MM.1S (cell line): ENCODE measurements around the gene RALA.
"Not testable (repeated sequence)": the region's sequence is repeated elsewhere in the genome, so short reads cannot be mapped to it uniquely, and the experiment has no call there.

Experiments
- DNase-seq: peaks from one replicate; pipeline ENCODE4 v3.0.0-alpha.2; 2015
- H2AFZ ChIP-seq: fragments of 300-600 bp; sonication (generic); 2 replicates; pipeline ENCODE4 v1.6.0; 2016; ENCODE audit warnings: antibody characterized with exemption, low read length
- H3F3A ChIP-seq: fragments of 300-600 bp; sonication (generic); 2 replicates; pipeline ENCODE4 v1.6.1; 2016; ENCODE audit warnings: mild to moderate bottlenecking, antibody characterized with exemption, low read length, moderate library complexity, mixed read lengths; ENCODE audit not compliant: insufficient read depth
- H3K27ac ChIP-seq: fragments of 300-600 bp; sonication (generic); 2 replicates; pipeline ENCODE4 v1.5.1; 2016; ENCODE audit warnings: mild to moderate bottlenecking, low read length
- H3K27me3 ChIP-seq: fragments of 300-600 bp; sonication (generic); replicated peaks from 2 replicates; pipeline ENCODE4 v1.6.0; 2016; ENCODE audit warnings: low read length; ENCODE audit not compliant: insufficient read depth
- H3K36me3 ChIP-seq: fragments of 300-600 bp; sonication (generic); replicated peaks from 2 replicates; pipeline ENCODE4 v1.6.1; 2016; ENCODE audit warnings: mild to moderate bottlenecking, low read length, mixed read lengths; ENCODE audit not compliant: insufficient read depth
- H3K4me1 ChIP-seq: fragments of 300-600 bp; sonication (generic); 2 replicates; pipeline ENCODE4 v1.6.1; 2016; ENCODE audit warnings: low read length, mixed read lengths
- H3K4me2 ChIP-seq: fragments of 300-600 bp; sonication (generic); 2 replicates; pipeline ENCODE4 v1.6.0; 2016; ENCODE audit warnings: low read depth, low read length
- H3K4me3 ChIP-seq: fragments of 300-600 bp; sonication (generic); 2 replicates; pipeline ENCODE4 v1.5.1; 2016; ENCODE audit warnings: low read length, mixed read lengths
- H3K79me2 ChIP-seq: fragments of 300-600 bp; sonication (generic); 2 replicates; pipeline ENCODE4 v1.6.1; 2016; ENCODE audit warnings: mixed run types, low read length, mixed read lengths
- H3K9ac ChIP-seq: fragments of 300-600 bp; sonication (generic); 2 replicates; pipeline ENCODE4 v1.6.1; 2016; ENCODE audit warnings: low read length, mixed read lengths
- H3K9me2 ChIP-seq: fragments of 300-600 bp; sonication (generic); replicated peaks from 2 replicates; pipeline ENCODE4 v1.6.1; 2016; ENCODE audit warnings: mild to moderate bottlenecking, low read length, mixed read lengths; ENCODE audit not compliant: insufficient read depth
- H3K9me3 ChIP-seq: fragments of 300-600 bp; sonication (generic); replicated peaks from 2 replicates; pipeline ENCODE4 v1.6.1; 2016; ENCODE audit warnings: mild to moderate bottlenecking, low read length, mixed read lengths; ENCODE audit not compliant: insufficient read depth
- H4K20me1 ChIP-seq: fragments of 300-600 bp; sonication (generic); 2 replicates; pipeline ENCODE4 v1.6.1; 2016; ENCODE audit warnings: mild to moderate bottlenecking, low read length, moderate library complexity, mixed read lengths; ENCODE audit not compliant: insufficient read depth
- CTCF ChIP-seq: fragments of 300-600 bp; sonication (generic); IDR thresholded peaks from 2 replicates; pipeline ENCODE4 v1.5.1; 2016; ENCODE audit warnings: antibody characterized with exemption, low read length, mixed read lengths
- EZH2 ChIP-seq: fragments of 300-600 bp; sonication (generic); optimal IDR thresholded peaks from 2 replicates; pipeline ENCODE3; 2017; ENCODE audit warnings: low read depth, mild to moderate bottlenecking, antibody characterized with exemption, low read length, mixed read lengths
- EZH2phosphoT487 ChIP-seq: fragments of 300-600 bp; sonication (generic); IDR thresholded peaks from 2 replicates; pipeline ENCODE4 v1.6.1; 2018; ENCODE audit warnings: antibody characterized with exemption, low read length

Gene RALA

DNA sequence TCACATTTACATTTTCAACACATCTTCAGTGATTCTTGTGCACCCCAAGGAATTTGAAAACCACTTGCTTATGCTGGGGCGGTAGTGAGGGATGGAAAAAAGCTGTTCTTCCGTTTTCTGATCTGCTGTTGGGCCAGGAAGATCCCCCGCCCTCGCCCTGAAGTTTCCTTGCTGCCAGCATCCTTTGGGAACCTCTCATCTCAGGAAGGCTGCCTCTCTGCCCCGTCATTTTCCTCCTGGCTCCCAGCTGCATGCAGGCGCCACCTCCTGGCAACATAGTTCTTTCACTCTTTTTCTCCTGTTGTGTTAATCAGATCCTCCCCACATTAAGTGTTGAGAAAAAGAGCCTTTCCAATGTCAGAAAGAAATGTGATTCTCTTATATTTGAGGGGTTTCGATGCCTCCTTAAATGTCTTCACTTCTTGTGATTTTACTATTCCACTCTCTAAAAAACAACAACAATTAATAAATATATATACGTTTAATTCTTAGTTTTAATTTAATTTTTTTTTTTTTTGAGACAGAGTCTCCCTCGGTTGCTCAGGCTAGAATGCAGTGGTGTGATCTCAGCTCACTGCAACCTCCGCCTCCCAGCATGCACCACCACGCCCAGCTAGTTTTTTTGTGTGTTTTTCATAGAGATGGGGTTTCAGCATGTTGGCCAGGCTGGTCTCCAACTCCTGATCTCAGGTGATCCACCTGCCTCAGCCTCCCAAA is 122.9 kb downstream of the RALA start:
- H3K4me3 ChIP-seq = no peak overlapping the region
- H4K20me1 ChIP-seq = no peaks in the 10 kb centered on the region
- no peaks in the 10 kb centered on the region for H3F3A ChIP-seq
- H3K9ac ChIP-seq = no peak overlapping the region
- H3K79me2 ChIP-seq = no peaks in the 10 kb centered on the region
- H2AFZ ChIP-seq = no peak overlapping the region; the same call in 1 of the 2 replicates
- TF ChIP-seq CTCF (peak; percentile 81), EZH2 (no peak)
- DNase-seq = peak; percentile 55
- H3K9me2 ChIP-seq = no peaks in the 10 kb centered on the region
- no peak overlapping the region for H3K27ac ChIP-seq
- H3K4me2 ChIP-seq = no peak overlapping the region
- no peaks in the 10 kb centered on the region for H3K9me3 ChIP-seq
- no peaks in the 10 kb centered on the region for H3K4me1 ChIP-seq
- H3K27me3 ChIP-seq = no peaks in the 10 kb centered on the region
- no peaks in the 10 kb centered on the region for H3K36me3 ChIP-seq

- Histone ChIP-seq H3K9ac (no peak overlapping the region), H3K36me3 (no peaks in the 10 kb centered on the region), H3K79me2 (no peaks in the 10 kb centered on the region), H3K4me2 (no peak overlapping the region), H2AFZ (no peak overlapping the region), H3K4me1 (no peaks in the 10 kb centered on the region), H3K9me3 (no peaks in the 10 kb centered on the region), H3K27me3 (no peaks in the 10 kb centered on the region), H4K20me1 (no peaks in the 10 kb centered on the region), H3F3A (no peaks in the 10 kb centered on the region), H3K27ac (no peak overlapping the region), H3K9me2 (no peaks in the 10 kb centered on the region), H3K4me3 (no peak overlapping the region)
- TF ChIP-seq EZH2 (no peak), EZH2phosphoT487 (no peak)
- no peak for DNase-seq
These were observed 125.8 kb downstream of the RALA start for GRCh38 chr7:39749177-39749576.

DNA sequence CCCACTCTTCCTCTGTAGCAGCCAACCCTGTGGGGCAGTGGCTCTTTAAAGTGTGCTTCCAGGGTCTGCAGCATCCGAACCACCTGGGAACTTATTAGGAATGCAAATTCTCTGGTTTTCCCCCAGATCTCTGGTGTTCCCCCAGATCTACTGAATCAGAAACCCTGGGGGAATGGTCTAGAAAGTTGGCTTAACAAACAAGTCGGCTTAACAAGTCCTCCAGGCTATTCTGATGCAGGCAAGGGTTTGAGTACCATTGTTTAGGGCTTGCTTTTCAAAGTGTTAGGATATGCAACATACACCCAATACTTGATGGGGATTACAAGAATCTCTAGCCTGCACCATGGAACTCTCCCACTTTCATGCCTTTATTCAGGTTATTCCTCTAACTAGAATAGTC is 126.3 kb downstream of the RALA start:
- Histone ChIP-seq H3K27me3 (no peaks in the 10 kb centered on the region), H3K4me3 (no peak overlapping the region), H2AFZ (no peak overlapping the region), H3F3A (no peaks in the 10 kb centered on the region), H4K20me1 (no peaks in the 10 kb centered on the region), H3K9me3 (no peaks in the 10 kb centered on the region), H3K27ac (no peak overlapping the region), H3K79me2 (no peaks in the 10 kb centered on the region), H3K4me2 (no peak overlapping the region), H3K36me3 (no peaks in the 10 kb centered on the region), H3K4me1 (no peaks in the 10 kb centered on the region), H3K9ac (no peak overlapping the region), H3K9me2 (no peaks in the 10 kb centered on the region)
- no peak for DNase-seq
- TF ChIP-seq CTCF (no peak), EZH2phosphoT487 (no peak), EZH2 (no peak)

GRCh38 chr7:39750253-39751077 is 127.1 kb downstream of the RALA start:
- Histone ChIP-seq H3K27ac (no peak overlapping the region), H3K79me2 (no peaks in the 10 kb centered on the region), H3K4me3 (no peak overlapping the region), H3K4me1 (no peaks in the 10 kb centered on the region), H3K4me2 (no peak overlapping the region), H3K27me3 (no peaks in the 10 kb centered on the region), H3K9ac (no peak overlapping the region), H4K20me1 (no peaks in the 10 kb centered on the region), H2AFZ (no peak overlapping the region), H3F3A (no peaks in the 10 kb centered on the region), H3K9me2 (no peaks in the 10 kb centered on the region), H3K36me3 (no peaks in the 10 kb centered on the region), H3K9me3 (no peaks in the 10 kb centered on the region)
- no peak for TF ChIP-seq EZH2
- TF ChIP-seq EZH2phosphoT487 = no peak
- TF ChIP-seq CTCF = no peak
- no peak for DNase-seq

DNA sequence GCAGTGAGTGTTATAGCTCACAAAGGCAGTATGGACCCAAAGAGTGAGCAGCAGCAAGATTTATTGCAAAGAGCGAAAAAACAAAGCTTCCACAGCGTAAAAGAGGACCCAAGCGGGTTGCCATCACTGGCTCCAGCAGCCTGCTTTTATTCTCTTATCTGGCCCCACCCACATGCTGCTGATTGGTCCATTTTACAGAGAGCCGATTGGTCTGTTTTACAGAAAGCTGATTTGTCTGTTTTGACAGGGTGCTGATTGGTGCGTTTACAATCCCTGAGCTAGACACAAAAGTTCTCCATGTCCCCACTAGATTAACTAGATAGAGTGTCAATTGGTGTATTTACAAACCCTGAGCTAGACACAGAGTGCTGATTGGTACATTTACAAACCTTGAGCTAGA is 129.9 kb downstream of the RALA start:
- H3K36me3 ChIP-seq, H3K79me2 ChIP-seq, H2AFZ ChIP-seq, DNase-seq, H3K9me2 ChIP-seq, H3F3A ChIP-seq, H3K4me1 ChIP-seq, H3K27me3 ChIP-seq, H3K9me3 ChIP-seq, H4K20me1 ChIP-seq, H3K4me2 ChIP-seq, H3K9ac ChIP-seq, H3K4me3 ChIP-seq, H3K27ac ChIP-seq: not testable (repeated sequence)
